NCI-H2227 (cell line): ENCODE results near the gene XYLT1.

Experiments
- DNase-seq: peaks from one replicate; lab custom pipeline; 2025; ENCODE audit not compliant: unreplicated experiment; lab: John Stamatoyannopoulos, UW

Gene XYLT1

GRCh38 chr16:17460890-17461289, 9.9 kb downstream of the XYLT1 start:
- DNase-seq = no peak

- no peak for DNase-seq
These were observed 10.7 kb downstream of the XYLT1 start for GRCh38 chr16:17459903-17460521.

- DNase-seq = no peak
These were observed 12.8 kb downstream of the XYLT1 start for GRCh38 chr16:17457997-17458396.

GRCh38 chr16:17457513-17457912, 13.2 kb downstream of the XYLT1 start:
- no peak for DNase-seq

GRCh38 chr16:17454162-17454730, 16.5 kb downstream of the XYLT1 start:
- no peak for DNase-seq

GRCh38 chr16:17453364-17454038, 17.3 kb downstream of the XYLT1 start:
- DNase-seq = no peak

- DNase-seq = no peak
These were observed 17.8 kb downstream of the XYLT1 start for GRCh38 chr16:17452922-17453321.

GRCh38 chr16:17451843-17452242, 18.9 kb downstream of the XYLT1 start:
- no peak for DNase-seq

GRCh38 chr16:17450291-17450690, 20.5 kb downstream of the XYLT1 start:
- no peak for DNase-seq

GRCh38 chr16:17448640-17449638, 21.8 kb downstream of the XYLT1 start:
- no peak for DNase-seq

GRCh38 chr16:17447101-17447569, 23.6 kb downstream of the XYLT1 start:
- no peak for DNase-seq

GRCh38 chr16:17446661-17447060, 24.1 kb downstream of the XYLT1 start:
- DNase-seq = no peak

- no peak for DNase-seq
These were observed 25.3 kb downstream of the XYLT1 start for GRCh38 chr16:17445421-17445820.

GRCh38 chr16:17444658-17445057, 26.1 kb downstream of the XYLT1 start:
- DNase-seq = no peak

- DNase-seq = no peak
These were observed 30.6 kb downstream of the XYLT1 start for GRCh38 chr16:17440131-17440530.

- DNase-seq = no peak
These were observed 31.2 kb downstream of the XYLT1 start for GRCh38 chr16:17439580-17439979.

- DNase-seq = no peak
These were observed 32.8 kb downstream of the XYLT1 start for GRCh38 chr16:17437981-17438380.

- no peak for DNase-seq
These were observed 33.5 kb downstream of the XYLT1 start for GRCh38 chr16:17437127-17437720.

GRCh38 chr16:17435318-17435717, 35.4 kb downstream of the XYLT1 start:
- no peak for DNase-seq

- no peak for DNase-seq
These were observed 36.9 kb downstream of the XYLT1 start for GRCh38 chr16:17433577-17434451.
